Activated CD4-positive, alpha-beta T cell treated with anti-CD3 and anti-CD28 coated beads for 36 hours (primary cell): ENCODE measurements around the gene GC. TPM values are rescaled to one million over a fixed set of nuclear protein-coding genes. Genes with fewer than 3 reads are reported as not detected.

ENCODE experiments used
- ATAC-seq: fragments of 200-7000 bp; cut with Tn5 transposase; one replicate; pipeline ENCODE4 v1.10.0; 2021; ENCODE audit warnings: mild to moderate bottlenecking, moderate library complexity
- CTCF ChIA-PET: fragments of 350-600 bp; sonication (Branson Sonifier 250); formaldehyde crosslinking; loops from one replicate; lab custom pipeline; 2021; ENCODE audit warnings: antibody characterized with exemption; lab: Charles Lee
- POLR2A ChIA-PET: fragments of 350-600 bp; sonication (Branson Sonifier 250); formaldehyde crosslinking; loops from one replicate; lab custom pipeline; 2021; ENCODE audit warnings: antibody characterized with exemption, inconsistent platforms; lab: Charles Lee
- DNase-seq: peaks from one replicate; pipeline ENCODE4 v3.0.0-alpha.2; 2020
- H3K27ac Mint-ChIP-seq: one replicate; pipeline ENCODE4 v1.8.0; 2021; ENCODE audit warnings: mixed read lengths
- H3K27me3 Mint-ChIP-seq: one replicate; pipeline ENCODE4 v1.8.0; 2021; ENCODE audit warnings: mixed read lengths
- H3K36me3 Mint-ChIP-seq: one replicate; pipeline ENCODE4 v1.8.0; 2021; ENCODE audit warnings: low read depth, mixed read lengths
- H3K4me1 Mint-ChIP-seq: one replicate; pipeline ENCODE4 v1.8.0; 2021; ENCODE audit warnings: mixed read lengths
- H3K4me3 Mint-ChIP-seq: one replicate; pipeline ENCODE4 v1.8.0; 2021; ENCODE audit warnings: mild to moderate bottlenecking, moderate library complexity, mixed read lengths
- H3K9me3 Mint-ChIP-seq: one replicate; pipeline ENCODE4 v1.8.0; 2021; ENCODE audit warnings: low read depth, mixed read lengths
- intact Hi-C, 2 experiments: fragments of 100-400 bp; cut with DNase I in 1 of 2; cut with micrococcal nuclease in 1 of 2; formaldehyde crosslinking; loops; one replicate each; pipeline versions ENCODE4 v1.14.2 to v1.15.1; 2022 to 2024; cut with DNase I, micrococcal nuclease
- total RNA-seq, 2 experiments: library from RNA; stranded (reverse); gene quantifications; one replicate each; pipeline ENCODE4 v1.2.3, GENCODE V29; 2021

Gene GC
- total RNA-seq, 2 experiments from 2014 or later, result not detected

DNA sequence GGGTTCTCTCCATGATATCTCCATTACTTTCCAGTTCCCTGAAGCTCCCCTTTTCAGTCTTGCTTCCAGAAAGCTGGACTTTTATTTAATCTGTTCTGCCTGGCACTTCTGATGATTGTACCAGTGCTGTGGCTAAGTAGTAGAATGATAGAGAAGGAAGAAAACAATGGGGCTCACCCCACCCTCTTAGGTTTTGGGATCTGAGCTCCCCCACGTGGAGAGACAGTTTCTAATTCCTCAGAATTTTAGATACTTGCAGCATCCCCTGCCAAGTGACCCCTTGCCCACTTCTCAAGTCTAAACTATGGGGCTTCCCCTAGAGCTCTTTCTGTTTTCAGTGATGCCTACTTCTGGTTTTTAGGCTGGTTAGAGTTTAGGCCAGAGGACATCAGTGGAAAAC is 73.9 kb downstream of the GC start:
- Mint-ChIP-seq H3K27ac (no peak overlapping the region), H3K4me1 (no peaks in the 10 kb centered on the region), H3K9me3 (no peaks in the 10 kb centered on the region), H3K36me3 (no peaks in the 10 kb centered on the region), H3K4me3 (no peak overlapping the region), H3K27me3 (peaks cover 2% of the 10 kb centered on the region)
- intact Hi-C loops, result loop anchor here in 1 of 2 experiments (5.0 kb wide), 1 partner anchor 1108 kb away; no protein-coding TSS in a partner anchor
- ChIA-PET POLR2A (no interaction called here), CTCF (no interaction called here)
- ATAC-seq (no peak), DNase-seq (no peak)

DNA sequence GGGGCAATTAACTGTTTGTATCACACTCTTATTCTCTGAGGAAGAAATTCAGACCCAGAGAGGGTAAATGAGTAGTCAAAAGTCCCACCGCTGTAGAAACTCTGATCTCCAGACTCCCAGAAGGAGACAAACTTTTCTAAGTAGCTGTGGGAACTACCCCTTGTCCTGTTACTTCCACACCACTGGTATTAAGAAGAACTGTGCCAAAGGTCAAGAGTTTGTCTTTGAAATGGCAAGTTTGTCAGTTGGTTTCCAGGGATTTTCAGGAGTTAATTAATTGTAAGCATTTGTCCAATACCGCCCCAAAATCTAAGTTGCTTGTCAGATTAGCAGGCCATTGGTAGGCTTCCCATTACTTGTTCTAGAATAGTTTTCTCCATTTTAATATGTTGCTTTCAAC is 85.7 kb downstream of the GC start:
- DNase-seq (no peak), ATAC-seq (no peak)
- H3K4me3 Mint-ChIP-seq, result no peak overlapping the region
- H3K9me3 Mint-ChIP-seq, result no peaks in the 10 kb centered on the region
- no peak overlapping the region for H3K27ac Mint-ChIP-seq
- ChIA-PET POLR2A (no interaction called here), CTCF (no interaction called here)
- no peaks in the 10 kb centered on the region for H3K4me1 Mint-ChIP-seq
- intact Hi-C loops, result no loop called here
- peaks cover 15% of the 10 kb centered on the region for H3K27me3 Mint-ChIP-seq
- H3K36me3 Mint-ChIP-seq, result no peaks in the 10 kb centered on the region

DNA sequence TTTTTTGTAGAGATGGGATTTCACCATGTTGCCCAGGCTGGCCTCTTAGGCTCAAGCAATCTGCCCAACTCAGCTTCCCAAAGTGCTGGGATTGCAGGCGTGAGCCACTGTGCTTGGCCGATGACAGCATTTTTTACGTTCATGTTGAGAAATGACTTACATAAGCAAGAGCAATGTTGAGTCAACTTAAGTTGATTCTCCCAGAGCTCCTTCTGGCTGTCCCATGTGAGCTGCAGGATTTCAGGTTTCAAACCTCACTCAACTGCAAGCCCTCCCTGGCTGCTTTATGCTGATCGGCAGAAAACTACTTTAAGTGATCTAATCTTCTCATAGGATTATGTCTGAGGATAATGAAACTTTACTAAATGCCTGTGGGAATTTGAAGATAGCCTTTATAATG is 86.8 kb downstream of the GC start:
- DNase-seq, result no peak
- Mint-ChIP-seq H3K4me3 (no peak overlapping the region), H3K27me3 (peaks cover 16% of the 10 kb centered on the region), H3K4me1 (no peaks in the 10 kb centered on the region), H3K9me3 (no peaks in the 10 kb centered on the region), H3K27ac (no peak overlapping the region), H3K36me3 (no peaks in the 10 kb centered on the region)
- ATAC-seq, result no peak
- intact Hi-C loops, result no loop called here
- ChIA-PET CTCF (no interaction called here), POLR2A (interaction anchor here (0.6 kb wide), 1 partner anchor 18 kb away, joined by 3 read pairs; no protein-coding TSS in a partner anchor)

DNA sequence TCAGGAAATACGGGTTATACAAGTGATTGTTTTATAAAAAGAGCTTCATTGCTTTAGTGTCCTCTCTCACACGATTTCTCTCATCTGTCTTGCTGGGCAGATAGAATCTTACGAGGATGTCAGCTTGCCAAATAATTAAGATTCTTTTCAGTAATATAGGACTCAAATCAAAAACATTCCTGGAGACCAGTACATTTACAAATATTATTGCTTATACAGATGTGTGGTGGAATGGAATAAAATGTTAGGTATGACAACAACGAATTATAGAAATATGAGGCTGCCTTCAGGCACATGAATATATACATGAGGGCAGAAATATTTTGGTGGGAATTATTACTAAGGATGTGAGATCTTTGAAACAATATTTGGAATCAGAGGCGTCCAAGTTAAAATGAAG is 88.9 kb downstream of the GC start:
- DNase-seq (no peak), ATAC-seq (no peak)
- no peaks in the 10 kb centered on the region for H3K9me3 Mint-ChIP-seq
- H3K4me3 Mint-ChIP-seq, result no peak overlapping the region
- H3K27ac Mint-ChIP-seq, result no peak overlapping the region
- no peaks in the 10 kb centered on the region for H3K36me3 Mint-ChIP-seq
- H3K4me1 Mint-ChIP-seq, result no peaks in the 10 kb centered on the region
- ChIA-PET CTCF (no interaction called here), POLR2A (no interaction called here)
- H3K27me3 Mint-ChIP-seq, result peaks cover 21% of the 10 kb centered on the region
- intact Hi-C loops, result no loop called here

DNA sequence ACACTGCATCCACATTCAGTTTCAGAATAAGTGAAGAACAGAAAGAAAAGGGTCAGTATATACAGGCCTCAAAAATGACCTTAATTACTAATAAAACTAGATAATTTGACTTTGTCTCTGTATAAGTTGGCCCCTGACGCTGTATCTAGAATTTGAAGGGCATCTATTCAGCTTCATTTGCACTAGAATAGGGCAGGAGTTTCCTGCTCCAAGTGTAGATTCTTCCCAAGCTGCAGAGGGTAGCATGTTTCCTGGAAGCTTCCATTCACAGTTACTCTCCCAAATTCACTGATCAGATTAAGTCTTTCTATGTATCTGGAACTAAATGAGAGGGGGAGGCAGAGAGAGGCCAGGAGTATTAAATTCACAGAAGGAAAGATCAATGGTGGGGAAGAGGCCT is 90.9 kb downstream of the GC start:
- H3K36me3 Mint-ChIP-seq, result no peaks in the 10 kb centered on the region
- ATAC-seq (no peak), DNase-seq (no peak)
- H3K27me3 Mint-ChIP-seq, result peaks cover 32% of the 10 kb centered on the region
- H3K4me3 Mint-ChIP-seq, result no peak overlapping the region
- CTCF ChIA-PET, result no interaction called here
- POLR2A ChIA-PET, result no interaction called here
- intact Hi-C loops, result no loop called here
- no peaks in the 10 kb centered on the region for H3K9me3 Mint-ChIP-seq
- no peak overlapping the region for H3K27ac Mint-ChIP-seq
- no peaks in the 10 kb centered on the region for H3K4me1 Mint-ChIP-seq

DNA sequence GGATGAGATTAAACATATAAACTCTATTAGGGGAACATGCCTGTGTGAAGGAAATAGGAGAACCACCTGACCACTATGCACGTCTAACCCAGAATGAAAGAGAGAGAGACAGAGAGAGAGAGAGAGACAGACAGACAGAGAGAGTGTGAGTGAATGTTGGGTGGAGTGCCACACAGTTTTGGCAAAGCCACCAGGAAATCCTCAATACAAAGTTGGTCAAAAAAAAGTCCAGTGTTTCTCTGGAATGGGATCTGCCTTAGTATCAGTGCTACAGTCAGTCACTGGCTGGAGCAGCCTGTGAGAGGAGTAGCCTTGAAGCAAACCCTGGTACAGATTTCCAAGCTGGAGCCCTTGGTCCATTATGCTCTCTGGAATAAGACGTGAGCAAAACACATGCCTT is 91.7 kb downstream of the GC start:
- no peak for DNase-seq

More for the DNA sequence above, 91.7 kb downstream of the GC start:
- H3K4me3 Mint-ChIP-seq, result no peak overlapping the region
- no peaks in the 10 kb centered on the region for H3K4me1 Mint-ChIP-seq
- no peaks in the 10 kb centered on the region for H3K9me3 Mint-ChIP-seq
- ChIA-PET CTCF (interaction anchor here (0.8 kb wide), 1 partner anchor 90 kb away, joined by 3 read pairs; no protein-coding TSS in a partner anchor), POLR2A (no interaction called here)
- H3K36me3 Mint-ChIP-seq, result no peaks in the 10 kb centered on the region
- peaks cover 31% of the 10 kb centered on the region for H3K27me3 Mint-ChIP-seq
- no peak overlapping the region for H3K27ac Mint-ChIP-seq
- intact Hi-C loops, result no loop called here
- no peak for ATAC-seq

Other genes with a start within 250 kb of the GC start
- gene NPFFR2, start 247.9 kb upstream of the GC start, total RNA-seq, result not detected